ENCODE results near the gene GPC6.

The GPC6 gene

GRCh38 chr13:94224670-94225069, 998.1 kb downstream of the GPC6 start:
- no peak overlapping the region for H2AFZ ChIP-seq (ENCODE audit: low read depth)
- no peaks in the 10 kb centered on the region for H3K79me2 ChIP-seq (ENCODE audit: insufficient read depth, low read depth)
- no peak overlapping the region for H3K4me2 ChIP-seq
- H3K27ac ChIP-seq: no peak overlapping the region
- no peak overlapping the region for H3K4me3 ChIP-seq (IDR thresholded peaks at IDR 0.05; ENCODE audit: insufficient read depth, low read depth, low read length)
- H4K20me1 ChIP-seq (ENCODE audit: insufficient read depth): no peaks in the 10 kb centered on the region
- H3K9ac ChIP-seq: no peak overlapping the region
- no peaks in the 10 kb centered on the region for H3K4me1 ChIP-seq (ENCODE audit: low read depth, poor library complexity, severe bottlenecking)
- no peaks in the 10 kb centered on the region for H3K27me3 ChIP-seq (ENCODE audit: insufficient read depth, low read depth)
- TF ChIP-seq CTCF (conservative IDR thresholded peaks at IDR 0.05; ENCODE audit: low read depth, low read length): no peak
- no peaks in the 10 kb centered on the region for H3K36me3 ChIP-seq (ENCODE audit: insufficient read depth)

- H3K4me2 ChIP-seq: no peak overlapping the region
- no peak overlapping the region for H3K4me3 ChIP-seq (IDR thresholded peaks at IDR 0.05; ENCODE audit: insufficient read depth, low read depth, low read length)
- no peak for TF ChIP-seq CTCF (conservative IDR thresholded peaks at IDR 0.05; ENCODE audit: low read depth, low read length)
- no peaks in the 10 kb centered on the region for H3K27me3 ChIP-seq (ENCODE audit: insufficient read depth, low read depth)
- no peaks in the 10 kb centered on the region for H3K36me3 ChIP-seq (ENCODE audit: insufficient read depth)
- H3K79me2 ChIP-seq (ENCODE audit: insufficient read depth, low read depth): no peaks in the 10 kb centered on the region
- H4K20me1 ChIP-seq (ENCODE audit: insufficient read depth): no peaks in the 10 kb centered on the region
- no peak overlapping the region for H3K27ac ChIP-seq
- no peaks in the 10 kb centered on the region for H3K4me1 ChIP-seq (ENCODE audit: low read depth, poor library complexity, severe bottlenecking)
- H3K9ac ChIP-seq: no peak overlapping the region
- H2AFZ ChIP-seq (ENCODE audit: low read depth): no peak overlapping the region
Measured at GRCh38 chr13:94227255-94227879, 1000.8 kb downstream of the GPC6 start.

- Histone ChIP-seq H3K36me3 (ENCODE audit: insufficient read depth) (no peaks in the 10 kb centered on the region), H3K27ac (no peak overlapping the region), H3K4me3 (IDR thresholded peaks at IDR 0.05; ENCODE audit: insufficient read depth, low read depth, low read length) (no peak overlapping the region), H3K4me1 (ENCODE audit: low read depth, poor library complexity, severe bottlenecking) (no peaks in the 10 kb centered on the region), H3K27me3 (ENCODE audit: insufficient read depth, low read depth) (no peaks in the 10 kb centered on the region), H3K9ac (no peak overlapping the region), H3K4me2 (no peak overlapping the region), H4K20me1 (ENCODE audit: insufficient read depth) (no peaks in the 10 kb centered on the region), H2AFZ (ENCODE audit: low read depth) (no peak overlapping the region), H3K79me2 (ENCODE audit: insufficient read depth, low read depth) (no peaks in the 10 kb centered on the region)
- no peak for TF ChIP-seq CTCF (conservative IDR thresholded peaks at IDR 0.05; ENCODE audit: low read depth, low read length)
Measured at GRCh38 chr13:94228763-94229162, 1002.2 kb downstream of the GPC6 start.

GRCh38 chr13:94232161-94232950, 1005.7 kb downstream of the GPC6 start:
- Histone ChIP-seq H3K27me3 (ENCODE audit: insufficient read depth, low read depth) (no peaks in the 10 kb centered on the region), H3K9ac (no peak overlapping the region), H3K4me3 (IDR thresholded peaks at IDR 0.05; ENCODE audit: insufficient read depth, low read depth, low read length) (no peak overlapping the region), H2AFZ (ENCODE audit: low read depth) (no peak overlapping the region), H4K20me1 (ENCODE audit: insufficient read depth) (no peaks in the 10 kb centered on the region), H3K4me1 (ENCODE audit: low read depth, poor library complexity, severe bottlenecking) (no peaks in the 10 kb centered on the region), H3K36me3 (ENCODE audit: insufficient read depth) (no peaks in the 10 kb centered on the region), H3K27ac (no peak overlapping the region), H3K4me2 (no peak overlapping the region), H3K79me2 (ENCODE audit: insufficient read depth, low read depth) (no peaks in the 10 kb centered on the region)
- no peak for TF ChIP-seq CTCF (conservative IDR thresholded peaks at IDR 0.05; ENCODE audit: low read depth, low read length)
